Gastroesophageal sphincter (tissue), 3 donors: ENCODE data around the gene PLPP1.

ENCODE experiments used
- POLR2AphosphoS5 ChIP-seq: sonication (generic); formaldehyde crosslinking; IDR thresholded peaks from one replicate; pipeline ENCODE4 v1.6.1; 2017; ENCODE audit warnings: antibody characterized with exemption
- TF ChIP-seq, protein P1 (sequence below), 4 experiments: fragments of 200-600 bp in 2 of 4; fragments of 450-650 bp in 2 of 4; sonication (generic) in 1 of 4; IDR thresholded peaks; one replicate each; pipeline ENCODE4 v1.5.1; 2017 to 2019; ENCODE audit warnings: antibody characterized with exemption in 4 of 4, mild to moderate bottlenecking in 2 of 4, moderate library complexity in 2 of 4

DNA sequence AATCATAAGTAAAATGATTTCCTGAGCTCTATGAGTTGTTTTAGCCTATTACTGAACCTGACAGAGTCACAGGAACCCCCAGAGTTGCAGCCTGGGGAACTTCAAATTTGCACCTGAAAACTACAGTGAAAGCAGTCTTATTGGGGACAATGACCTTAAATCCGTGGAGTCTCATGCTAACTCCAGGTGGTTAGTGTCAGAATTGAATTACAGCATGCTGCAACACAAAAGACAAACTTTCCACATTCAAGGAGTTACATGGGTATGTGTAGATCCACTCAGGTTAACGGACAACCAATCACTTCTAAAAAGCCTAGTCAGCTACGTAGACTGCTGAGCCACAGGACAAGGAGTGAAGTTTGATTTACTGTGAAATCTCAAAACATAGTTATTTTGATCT, 49.7 kb downstream of the PLPP1 start:
- TF ChIP-seq, protein P1, sequence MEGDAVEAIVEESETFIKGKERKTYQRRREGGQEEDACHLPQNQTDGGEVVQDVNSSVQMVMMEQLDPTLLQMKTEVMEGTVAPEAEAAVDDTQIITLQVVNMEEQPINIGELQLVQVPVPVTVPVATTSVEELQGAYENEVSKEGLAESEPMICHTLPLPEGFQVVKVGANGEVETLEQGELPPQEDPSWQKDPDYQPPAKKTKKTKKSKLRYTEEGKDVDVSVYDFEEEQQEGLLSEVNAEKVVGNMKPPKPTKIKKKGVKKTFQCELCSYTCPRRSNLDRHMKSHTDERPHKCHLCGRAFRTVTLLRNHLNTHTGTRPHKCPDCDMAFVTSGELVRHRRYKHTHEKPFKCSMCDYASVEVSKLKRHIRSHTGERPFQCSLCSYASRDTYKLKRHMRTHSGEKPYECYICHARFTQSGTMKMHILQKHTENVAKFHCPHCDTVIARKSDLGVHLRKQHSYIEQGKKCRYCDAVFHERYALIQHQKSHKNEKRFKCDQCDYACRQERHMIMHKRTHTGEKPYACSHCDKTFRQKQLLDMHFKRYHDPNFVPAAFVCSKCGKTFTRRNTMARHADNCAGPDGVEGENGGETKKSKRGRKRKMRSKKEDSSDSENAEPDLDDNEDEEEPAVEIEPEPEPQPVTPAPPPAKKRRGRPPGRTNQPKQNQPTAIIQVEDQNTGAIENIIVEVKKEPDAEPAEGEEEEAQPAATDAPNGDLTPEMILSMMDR (IDR thresholded peaks at IDR 0.05): no peak
- TF ChIP-seq POLR2AphosphoS5: no peak
